Activated B cell treated with CpG ODN at 0.5 μM for 24 hours (primary cell): ENCODE results near the gene TSKU. TPM values are rescaled to one million over a fixed set of nuclear protein-coding genes. Genes with fewer than 3 reads are reported as not detected.

Experiments
- ATAC-seq: fragments of 200-7000 bp; cut with Tn5 transposase; one replicate; pipeline ENCODE4 v1.10.0; 2021; ENCODE audit warnings: low read depth, mild to moderate bottlenecking, moderate library complexity
- CTCF ChIA-PET: fragments of 350-600 bp; sonication (Branson Sonifier 250); formaldehyde crosslinking; loops from one replicate; lab custom pipeline; 2021; ENCODE audit warnings: antibody characterized with exemption; lab: Charles Lee
- POLR2A ChIA-PET: fragments of 350-600 bp; sonication (Branson Sonifier 250); formaldehyde crosslinking; loops from one replicate; lab custom pipeline; 2021; ENCODE audit warnings: antibody characterized with exemption; lab: Charles Lee
- DNase-seq: peaks from one replicate; pipeline ENCODE4 v3.0.0; 2022
- H3K27ac Mint-ChIP-seq: one replicate; pipeline ENCODE4 v1.8.0; 2020; ENCODE audit warnings: mixed read lengths
- H3K27me3 Mint-ChIP-seq: one replicate; pipeline ENCODE4 v1.8.0; 2021; ENCODE audit warnings: mixed read lengths
- H3K36me3 Mint-ChIP-seq: one replicate; pipeline ENCODE4 v1.8.0; 2021; ENCODE audit warnings: low read depth, mixed read lengths
- H3K4me1 Mint-ChIP-seq: one replicate; pipeline ENCODE4 v1.8.0; 2021; ENCODE audit warnings: mixed read lengths
- H3K4me3 Mint-ChIP-seq: one replicate; pipeline ENCODE4 v1.8.0; 2020; ENCODE audit warnings: mild to moderate bottlenecking, mixed read lengths
- H3K9me3 Mint-ChIP-seq: one replicate; pipeline ENCODE4 v1.8.0; 2020; ENCODE audit warnings: mixed read lengths
- intact Hi-C: fragments of 100-400 bp; cut with micrococcal nuclease; formaldehyde crosslinking; loops from one replicate; pipeline ENCODE4 v1.15.1; 2024
- total RNA-seq: library from RNA; stranded (reverse); gene quantifications from 2 replicates; pipeline ENCODE4 v1.2.3, GENCODE V29; 2022
- TF ChIP-seq, protein P1 (sequence below): fragments of 200-600 bp; IDR thresholded peaks from one replicate; pipeline ENCODE4 v1.8.0; 2022; ENCODE audit warnings: antibody characterized with exemption, mild to moderate bottlenecking

Gene TSKU
- total RNA-seq, 1 donor from 2014 or later: not detected

DNA sequence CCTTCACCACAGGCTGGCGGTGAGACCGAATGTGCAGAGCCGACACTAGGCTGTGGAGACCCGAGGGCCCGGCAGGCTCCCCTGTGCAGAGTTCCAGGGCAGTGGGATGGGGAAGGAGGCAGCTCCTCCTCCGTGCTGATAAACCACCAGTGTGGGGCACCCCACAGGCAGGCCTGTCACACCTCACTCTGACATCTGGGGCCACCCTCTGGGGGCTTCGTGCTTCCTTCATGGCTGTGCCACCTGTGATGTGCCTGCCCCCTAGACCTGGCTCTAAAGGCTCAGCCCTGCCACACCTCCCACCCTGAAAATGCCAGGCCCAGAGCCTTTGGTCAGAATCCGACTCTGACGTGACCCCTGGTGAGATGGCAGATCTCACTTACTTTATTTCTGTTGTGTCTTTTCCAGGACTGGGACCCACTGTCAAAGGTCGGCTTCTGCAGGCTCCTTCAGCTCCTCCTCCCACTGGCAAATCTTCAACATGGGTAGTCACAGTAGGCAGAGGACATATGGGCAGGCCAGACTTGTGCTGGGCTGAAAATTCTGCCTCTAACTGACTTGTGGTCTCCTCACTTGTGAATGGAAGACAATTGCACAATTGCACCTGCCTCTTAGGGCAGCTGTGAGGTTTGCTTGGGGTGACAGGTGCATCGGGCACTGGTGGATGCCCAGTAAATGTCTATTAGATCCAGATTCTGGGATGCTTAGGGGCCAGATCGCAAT, 46.2 kb upstream of the TSKU start:
- Mint-ChIP-seq H3K27ac (no peak overlapping the region), H3K36me3 (no peaks in the 10 kb centered on the region), H3K4me3 (no peak overlapping the region), H3K4me1 (no peaks in the 10 kb centered on the region), H3K27me3 (peaks cover 7% of the 10 kb centered on the region), H3K9me3 (no peaks in the 10 kb centered on the region)
- ChIA-PET CTCF (interaction anchor here (1.3 kb wide), 1 partner anchor 62 kb away, joined by 3 read pairs; no protein-coding TSS in a partner anchor), POLR2A (no interaction called here)
- intact Hi-C loops: no loop called here
- TF ChIP-seq, protein P1, sequence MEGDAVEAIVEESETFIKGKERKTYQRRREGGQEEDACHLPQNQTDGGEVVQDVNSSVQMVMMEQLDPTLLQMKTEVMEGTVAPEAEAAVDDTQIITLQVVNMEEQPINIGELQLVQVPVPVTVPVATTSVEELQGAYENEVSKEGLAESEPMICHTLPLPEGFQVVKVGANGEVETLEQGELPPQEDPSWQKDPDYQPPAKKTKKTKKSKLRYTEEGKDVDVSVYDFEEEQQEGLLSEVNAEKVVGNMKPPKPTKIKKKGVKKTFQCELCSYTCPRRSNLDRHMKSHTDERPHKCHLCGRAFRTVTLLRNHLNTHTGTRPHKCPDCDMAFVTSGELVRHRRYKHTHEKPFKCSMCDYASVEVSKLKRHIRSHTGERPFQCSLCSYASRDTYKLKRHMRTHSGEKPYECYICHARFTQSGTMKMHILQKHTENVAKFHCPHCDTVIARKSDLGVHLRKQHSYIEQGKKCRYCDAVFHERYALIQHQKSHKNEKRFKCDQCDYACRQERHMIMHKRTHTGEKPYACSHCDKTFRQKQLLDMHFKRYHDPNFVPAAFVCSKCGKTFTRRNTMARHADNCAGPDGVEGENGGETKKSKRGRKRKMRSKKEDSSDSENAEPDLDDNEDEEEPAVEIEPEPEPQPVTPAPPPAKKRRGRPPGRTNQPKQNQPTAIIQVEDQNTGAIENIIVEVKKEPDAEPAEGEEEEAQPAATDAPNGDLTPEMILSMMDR: no peak
- ATAC-seq: no peak
- no peak for DNase-seq

DNA sequence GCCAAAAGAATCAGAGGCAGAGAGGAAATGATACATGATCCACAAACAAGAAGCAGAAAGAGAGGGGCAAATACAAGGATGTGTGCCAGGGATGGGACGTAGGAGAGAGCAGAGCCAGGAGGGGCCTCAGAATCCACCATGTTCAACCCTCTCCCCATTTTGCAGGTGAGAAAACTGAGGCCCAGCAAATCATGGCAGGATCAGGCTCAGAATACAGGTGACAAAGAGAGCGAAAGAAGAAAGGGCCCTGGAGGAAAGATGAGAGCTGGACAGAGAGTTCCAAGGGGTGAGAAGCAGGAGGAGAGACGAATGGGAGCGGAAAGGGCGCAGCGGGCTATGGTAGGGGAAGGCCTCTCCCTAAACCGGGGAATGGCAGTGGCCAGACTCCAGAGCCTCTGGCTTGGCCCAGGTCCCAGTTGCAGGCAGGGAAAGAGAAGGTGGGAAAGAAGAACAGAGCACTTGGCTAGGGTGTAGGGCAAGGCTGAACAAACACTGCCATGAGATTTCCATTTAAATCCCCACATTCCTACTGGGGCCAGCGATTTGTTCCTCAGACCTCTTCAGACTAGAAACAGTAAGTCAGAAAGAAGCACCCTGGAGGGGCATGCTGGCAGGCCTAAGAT, 44.4 kb upstream of the TSKU start:
- CTCF ChIA-PET: no interaction called here
- DNase-seq: no peak
- TF ChIP-seq, protein P1: no peak
- no peak for ATAC-seq
- intact Hi-C loops: no loop called here
- Mint-ChIP-seq H3K27me3 (peaks cover 7% of the 10 kb centered on the region), H3K36me3 (no peaks in the 10 kb centered on the region), H3K4me1 (no peaks in the 10 kb centered on the region), H3K27ac (no peak overlapping the region), H3K4me3 (no peak overlapping the region), H3K9me3 (no peaks in the 10 kb centered on the region)
- POLR2A ChIA-PET: no interaction called here

DNA sequence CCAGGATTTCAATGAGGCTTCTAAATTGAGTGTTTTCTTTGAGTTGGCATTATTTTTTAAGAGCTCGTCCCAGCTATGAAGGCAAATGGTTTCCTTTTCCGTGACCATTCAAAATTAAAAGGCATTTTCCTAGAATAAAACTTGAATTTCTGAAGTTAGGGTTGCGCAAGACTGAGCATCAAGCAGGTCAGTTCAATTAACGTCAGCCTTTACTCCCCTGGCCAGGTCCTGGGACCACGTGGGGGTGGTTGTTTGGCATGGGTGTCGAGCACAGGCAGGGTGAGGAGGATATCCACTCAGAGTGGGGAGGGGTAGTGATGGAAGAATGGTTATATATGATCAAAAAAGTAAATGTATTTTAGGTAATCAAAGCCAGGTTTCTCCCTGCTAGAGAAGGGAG, 43.4 kb upstream of the TSKU start:
- CTCF ChIA-PET: no interaction called here
- no peaks in the 10 kb centered on the region for H3K36me3 Mint-ChIP-seq
- H3K27ac Mint-ChIP-seq: no peak overlapping the region
- H3K9me3 Mint-ChIP-seq: no peaks in the 10 kb centered on the region
- peaks cover 7% of the 10 kb centered on the region for H3K27me3 Mint-ChIP-seq
- TF ChIP-seq, protein P1: no peak
- POLR2A ChIA-PET: no interaction called here
- intact Hi-C loops: no loop called here
- no peak for ATAC-seq
- no peak for DNase-seq
- no peaks in the 10 kb centered on the region for H3K4me1 Mint-ChIP-seq
- H3K4me3 Mint-ChIP-seq: no peak overlapping the region

DNA sequence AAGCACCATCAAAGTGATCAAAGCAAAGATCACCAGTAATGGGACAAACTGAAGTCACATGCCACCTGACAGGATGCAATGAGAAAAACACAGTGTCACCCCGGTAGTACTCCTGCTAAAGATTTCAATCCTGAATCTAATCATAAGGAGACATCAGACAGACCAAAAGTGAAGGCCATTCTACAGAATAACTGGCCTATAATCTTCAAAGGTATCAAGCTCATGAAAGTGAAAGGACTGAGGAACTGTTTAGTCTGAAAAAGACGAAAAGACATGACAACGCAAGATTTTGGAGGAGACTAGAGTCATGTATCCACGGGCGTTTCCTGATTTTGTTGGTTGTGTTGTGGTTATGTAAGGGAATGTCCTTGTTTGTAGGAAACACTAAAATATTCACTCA, 42.4 kb upstream of the TSKU start:
- intact Hi-C loops: no loop called here
- no peaks in the 10 kb centered on the region for H3K9me3 Mint-ChIP-seq
- no peak overlapping the region for H3K27ac Mint-ChIP-seq
- POLR2A ChIA-PET: no interaction called here
- ATAC-seq (no peak), DNase-seq (no peak)
- TF ChIP-seq, protein P1: no peak
- H3K4me1 Mint-ChIP-seq: no peaks in the 10 kb centered on the region
- no peaks in the 10 kb centered on the region for H3K36me3 Mint-ChIP-seq
- CTCF ChIA-PET: no interaction called here
- no peak overlapping the region for H3K4me3 Mint-ChIP-seq
- peaks cover 10% of the 10 kb centered on the region for H3K27me3 Mint-ChIP-seq

DNA sequence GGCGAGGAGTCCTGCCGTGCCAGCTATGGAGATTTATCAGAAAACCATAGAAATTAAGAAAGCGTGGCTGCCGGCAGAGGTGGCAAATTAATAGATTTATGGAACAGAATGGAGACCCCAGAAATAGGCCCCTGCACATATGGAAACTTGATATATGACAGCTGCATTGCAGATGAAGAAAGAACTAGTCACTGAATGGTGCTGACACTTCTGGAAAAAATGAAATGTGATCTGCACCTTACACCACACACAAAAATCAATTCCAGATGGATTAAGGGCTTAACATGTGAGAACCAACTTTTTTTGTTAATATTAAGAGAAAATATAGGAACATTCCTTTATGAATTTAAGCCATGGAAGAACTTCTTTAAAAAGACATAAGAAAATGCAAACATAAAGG, 40.3 kb upstream of the TSKU start:
- Mint-ChIP-seq H3K27ac (no peak overlapping the region), H3K36me3 (no peaks in the 10 kb centered on the region), H3K4me1 (no peaks in the 10 kb centered on the region), H3K27me3 (peaks cover 15% of the 10 kb centered on the region), H3K4me3 (no peak overlapping the region), H3K9me3 (no peaks in the 10 kb centered on the region)
- ATAC-seq (no peak), DNase-seq (no peak)
- CTCF ChIA-PET: interaction anchor here (1.8 kb wide), 1 partner anchor 9 kb away, joined by 4 read pairs; no protein-coding TSS in a partner anchor
- intact Hi-C loops: no loop called here
- POLR2A ChIA-PET: no interaction called here
- TF ChIP-seq, protein P1: no peak
